HCT116 (cell line): ENCODE measurements around the gene PLCD1. TPM values are rescaled to one million over a fixed set of nuclear protein-coding genes. Genes with fewer than 3 reads are reported as not detected.

Experiments
- ATAC-seq: fragments of 200-7000 bp; cut with Tn5 transposase; 2 replicates; pipeline ENCODE4 v1.9.1; 2020; ENCODE audit warnings: mild to moderate bottlenecking, moderate library complexity
- BruUV-seq: library from RNA; stranded (reverse); fragments of 400-500 nt; replicated peaks from 2 replicates; lab custom pipeline; 2021; lab: Mats Ljungman, UMichigan
- CTCF ChIA-PET: fragments of 300-600 bp; sonication (Branson Sonifier 250); formaldehyde crosslinking; loops from one replicate; lab custom pipeline; 2021; ENCODE audit warnings: antibody characterized with exemption; lab: Charles Lee
- POLR2A ChIA-PET: fragments of 300-600, 350-600 bp; sonication (Branson Sonifier 250); formaldehyde crosslinking; loops from one replicate; lab custom pipeline; 2021; ENCODE audit warnings: antibody characterized with exemption; lab: Charles Lee
- RAD21 ChIA-PET, 2 experiments: fragments of 300-600 bp; sonication (Branson Sonifier 250); formaldehyde crosslinking; loops; one replicate each; lab custom pipeline; 2023; ENCODE audit warnings: low total read pairs in 2 of 2; ENCODE audit not compliant: uncharacterized antibody in 2 of 2, unreplicated experiment in 2 of 2, low non-redundant PET in 1 of 2; lab: Charles Lee
- DNase-seq: peaks from one replicate; pipeline ENCODE4 v3.0.0-alpha.2; 2010; ENCODE audit warnings: low read depth, low spot score
- H2AFZ ChIP-seq: fragments of 200-600 bp; shearing (Covaris generic), sonication (generic); 2 replicates; pipeline ENCODE4 v1.6.1; 2017; ENCODE audit warnings: low read depth, mixed run types, mixed read lengths, antibody characterized with exemption, low read length; ENCODE audit not compliant: poor library complexity, severe bottlenecking
- H3K27ac ChIP-seq: 2 replicates; pipeline ENCODE4 v1.5.1; 2012; ENCODE audit warnings: low read depth, low read length
- H3K27me3 ChIP-seq: fragments of 200-600 bp; sonication (generic); 2 replicates; pipeline ENCODE4 v1.6.1; 2016; ENCODE audit warnings: mixed run types, low read length, mixed read lengths; ENCODE audit not compliant: insufficient read depth
- H3K36me3 ChIP-seq, 2 experiments: fragments of 200-500 bp in 1 of 2; fragments of 200-600 bp in 1 of 2; sonication (Bioruptor generic) in 1 of 2; sonication (generic) in 1 of 2; 2 replicates each; pipeline versions ENCODE4 v1.5.1 to v1.6.1; 2014 to 2016; ENCODE audit warnings: low read length in 2 of 2, inconsistent platforms in 1 of 2, mixed read lengths in 1 of 2, mixed run types in 1 of 2; ENCODE audit not compliant: insufficient read depth in 2 of 2, control insufficient read depth in 1 of 2
- H3K4me1 ChIP-seq, 2 experiments: fragments of 200-600 bp in 1 of 2; sonication (generic) in 1 of 2; 2 replicates each; pipeline versions ENCODE4 v1.5.1 to v1.6.1; 2012 to 2017; ENCODE audit warnings: low read length in 2 of 2, inconsistent platforms in 1 of 2, mild to moderate bottlenecking in 1 of 2, mixed read lengths in 1 of 2, mixed run types in 1 of 2, moderate library complexity in 1 of 2; ENCODE audit not compliant: insufficient read depth in 2 of 2, control insufficient read depth in 1 of 2
- H3K4me2 ChIP-seq: fragments of 200-600 bp; sonication (generic); 2 replicates; pipeline ENCODE4 v1.6.1; 2017; ENCODE audit warnings: mixed run types, low read length, mixed read lengths
- H3K4me3 ChIP-seq, 2 experiments: fragments of 200-600 bp in 1 of 2; sonication (generic) in 1 of 2; replicated peaks in 1 of 2; 2 replicates each; pipeline ENCODE4 v1.5.1; 2011 to 2016; ENCODE audit warnings: low read length in 2 of 2, control low read depth in 1 of 2, low read depth in 1 of 2, mild to moderate bottlenecking in 1 of 2, mixed read lengths in 1 of 2, mixed run types in 1 of 2
- H3K79me2 ChIP-seq: fragments of 200-600 bp; sonication (generic); 2 replicates; pipeline ENCODE4 v1.6.1; 2017; ENCODE audit warnings: mild to moderate bottlenecking, mixed run types, low read length, moderate library complexity, mixed read lengths; ENCODE audit not compliant: insufficient read depth
- H3K9ac ChIP-seq: fragments of 200-600 bp; sonication (generic); 2 replicates; pipeline ENCODE4 v1.6.1; 2016; ENCODE audit warnings: low read length, mixed read lengths
- H3K9me2 ChIP-seq: fragments of 200-600 bp; sonication (generic), shearing (Covaris generic); 2 replicates; pipeline ENCODE4 v1.6.1; 2017; ENCODE audit warnings: mixed run types, mild to moderate bottlenecking, moderate library complexity; ENCODE audit not compliant: insufficient read depth
- H3K9me3 ChIP-seq, 2 experiments: fragments of 200-500 bp in 1 of 2; fragments of 200-600 bp in 1 of 2; sonication (Bioruptor generic) in 1 of 2; sonication (generic) in 1 of 2; 2 replicates each; pipeline ENCODE4 v1.6.1; 2014 to 2017; ENCODE audit warnings: low read length in 2 of 2, mixed read lengths in 2 of 2, inconsistent platforms in 1 of 2, low read depth in 1 of 2, mild to moderate bottlenecking in 1 of 2, mixed run types in 1 of 2, moderate library complexity in 1 of 2; ENCODE audit not compliant: control insufficient read depth in 1 of 2, insufficient read depth in 1 of 2
- H4K20me1 ChIP-seq: fragments of 200-600 bp; sonication (generic), shearing (Covaris generic); 2 replicates; pipeline ENCODE4 v1.6.1; 2017; ENCODE audit warnings: mixed run types, mild to moderate bottlenecking, moderate library complexity; ENCODE audit not compliant: insufficient read depth
- CEBPB ChIP-seq: IDR thresholded peaks from 2 replicates; pipeline ENCODE4 v1.6.1; 2012; ENCODE audit warnings: low read depth
- ELF1 ChIP-seq: IDR thresholded peaks from 2 replicates; pipeline ENCODE4 v1.6.1; 2012; ENCODE audit warnings: low read depth, borderline replicate concordance
- EZH2phosphoT487 ChIP-seq: fragments of 200-600 bp; IDR thresholded peaks from 2 replicates; pipeline ENCODE4 v1.6.1; 2018; ENCODE audit warnings: antibody characterized with exemption, borderline replicate concordance
- JUND ChIP-seq: IDR thresholded peaks from 2 replicates; pipeline ENCODE4 v1.6.1; 2012
- RAD21 ChIP-seq: IDR thresholded peaks from 2 replicates; pipeline ENCODE4 v1.6.1; 2012; ENCODE audit warnings: low read depth, mild to moderate bottlenecking
- REST ChIP-seq: IDR thresholded peaks from 2 replicates; pipeline ENCODE4 v1.6.1; 2012; ENCODE audit warnings: low read depth
- TCF7L2 ChIP-seq: IDR thresholded peaks from 2 replicates; pipeline ENCODE4 v1.7.0; 2011; ENCODE audit warnings: borderline replicate concordance, inconsistent platforms; ENCODE audit not compliant: insufficient read depth, insufficient read length; ENCODE audit errors: extremely low read depth
- ZFX ChIP-seq: fragments of 450-650 bp; IDR thresholded peaks from 2 replicates; pipeline ENCODE4 v1.6.1; 2017
- ZNF274 ChIP-seq: fragments of 200-500 bp; sonication (Bioruptor generic); IDR thresholded peaks from 2 replicates; pipeline ENCODE4 v1.6.1; 2014; ENCODE audit warnings: mild to moderate bottlenecking, low read depth, low read length, inconsistent platforms
- intact Hi-C: fragments of 100-400 bp; cut with micrococcal nuclease; formaldehyde crosslinking; loops from 2 replicates; pipeline ENCODE4 v1.10.0; 2022
- total RNA-seq: library from RNA; stranded (reverse); gene quantifications from one replicate; pipeline ENCODE4 v1.2.1, GENCODE V29; 2021; ENCODE audit not compliant: unreplicated experiment
- TF ChIP-seq, protein P1 (sequence below): IDR thresholded peaks from 2 replicates; pipeline ENCODE4 v1.6.1; 2012
- TF ChIP-seq, protein P2 (sequence below), 3 experiments: fragments of 200-600 bp in 1 of 3; sonication (generic) in 1 of 3; IDR thresholded peaks in 2 of 3; conservative IDR thresholded peaks in 1 of 3; 2 replicates each; pipeline ENCODE4 v1.5.1; 2012 to 2017; ENCODE audit warnings: low read depth in 2 of 3, low read length in 2 of 3, antibody characterized with exemption in 1 of 3, borderline replicate concordance in 1 of 3, control low read depth in 1 of 3, mild to moderate bottlenecking in 1 of 3, mixed read lengths in 1 of 3, mixed run types in 1 of 3, moderate library complexity in 1 of 3; ENCODE audit not compliant: insufficient read depth in 1 of 3

PLCD1 gene
- total RNA-seq, 1 experiment from 2014 or later, result 15.9 TPM

GRCh38 chr3:38022896-38023709 lies 6.3 kb downstream of the PLCD1 start:
- intact Hi-C loops, result no loop called here
- Histone ChIP-seq H3K27ac (no peak overlapping the region), H3K36me3 (no peaks in the 10 kb centered on the region), H3K4me3 (no peak overlapping the region; a peak in 1 of 4 replicates), H3K4me1 (peaks cover 8 to 24% of the 10 kb centered on the region in 2 experiments; a peak in 3 of 4 replicates), H2AFZ (no peak overlapping the region), H3K9me2 (no peaks in the 10 kb centered on the region), H3K27me3 (no peaks in the 10 kb centered on the region), H4K20me1 (no peaks in the 10 kb centered on the region), H3K79me2 (no peaks in the 10 kb centered on the region), H3K9ac (no peak overlapping the region), H3K4me2 (peak overlapping the region; percentile 93), H3K9me3 (no peaks in the 10 kb centered on the region)
- ChIA-PET POLR2A (interaction anchor here (1.0 kb wide), 1 partner anchor 26 kb away, joined by 3 read pairs; no protein-coding TSS in a partner anchor), RAD21 (no interaction called here), CTCF (no interaction called here)
- no peak for ATAC-seq
- no peak for TF ChIP-seq JUND
- TF ChIP-seq TCF7L2, result no peak
- no peak for TF ChIP-seq REST
- TF ChIP-seq EZH2phosphoT487, result no peak
- no peak for TF ChIP-seq RAD21
- TF ChIP-seq, protein P1, sequence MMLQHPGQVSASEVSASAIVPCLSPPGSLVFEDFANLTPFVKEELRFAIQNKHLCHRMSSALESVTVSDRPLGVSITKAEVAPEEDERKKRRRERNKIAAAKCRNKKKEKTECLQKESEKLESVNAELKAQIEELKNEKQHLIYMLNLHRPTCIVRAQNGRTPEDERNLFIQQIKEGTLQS, result no peak
- TF ChIP-seq, protein P2, sequence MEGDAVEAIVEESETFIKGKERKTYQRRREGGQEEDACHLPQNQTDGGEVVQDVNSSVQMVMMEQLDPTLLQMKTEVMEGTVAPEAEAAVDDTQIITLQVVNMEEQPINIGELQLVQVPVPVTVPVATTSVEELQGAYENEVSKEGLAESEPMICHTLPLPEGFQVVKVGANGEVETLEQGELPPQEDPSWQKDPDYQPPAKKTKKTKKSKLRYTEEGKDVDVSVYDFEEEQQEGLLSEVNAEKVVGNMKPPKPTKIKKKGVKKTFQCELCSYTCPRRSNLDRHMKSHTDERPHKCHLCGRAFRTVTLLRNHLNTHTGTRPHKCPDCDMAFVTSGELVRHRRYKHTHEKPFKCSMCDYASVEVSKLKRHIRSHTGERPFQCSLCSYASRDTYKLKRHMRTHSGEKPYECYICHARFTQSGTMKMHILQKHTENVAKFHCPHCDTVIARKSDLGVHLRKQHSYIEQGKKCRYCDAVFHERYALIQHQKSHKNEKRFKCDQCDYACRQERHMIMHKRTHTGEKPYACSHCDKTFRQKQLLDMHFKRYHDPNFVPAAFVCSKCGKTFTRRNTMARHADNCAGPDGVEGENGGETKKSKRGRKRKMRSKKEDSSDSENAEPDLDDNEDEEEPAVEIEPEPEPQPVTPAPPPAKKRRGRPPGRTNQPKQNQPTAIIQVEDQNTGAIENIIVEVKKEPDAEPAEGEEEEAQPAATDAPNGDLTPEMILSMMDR (IDR thresholded peaks at IDR 0.05 in 2 of 3, conservative IDR thresholded peaks at IDR 0.05 in 1 of 3; ENCODE audit: borderline replicate concordance in 1 of 3, insufficient read depth in 1 of 3, low read depth in 2 of 3, low read length in 2 of 3), result no peak
- TF ChIP-seq ZNF274, result no peak
- no peak for TF ChIP-seq ZFX
- no peak for TF ChIP-seq ELF1
- no peak for TF ChIP-seq CEBPB
- no TSS peak for BruUV-seq
- no peak for DNase-seq
